SK-N-SH treated with all-trans-retinoic acid at 6 μM for 48 hours (cell line): ENCODE measurements around the gene GLDC.

ENCODE experiments used
- ARNTL ChIP-seq: fragments of 450-650 bp; formaldehyde crosslinking; IDR thresholded peaks from 2 replicates; pipeline ENCODE4 v1.5.0; 2020; ENCODE audit warnings: low read depth, mild to moderate bottlenecking, moderate library complexity, borderline replicate concordance
- ISL1 ChIP-seq: fragments of 250-450 bp; sonication (Bioruptor Pico); IDR thresholded peaks from 2 replicates; pipeline ENCODE4 v2.1.2; 2022; ENCODE audit warnings: mild to moderate bottlenecking, moderate library complexity
- RARB ChIP-seq: fragments of 250-450 bp; sonication (Bioruptor Pico); IDR thresholded peaks from 2 replicates; pipeline ENCODE4 v1.8.0; 2021; ENCODE audit warnings: mild to moderate bottlenecking, moderate library complexity
- SNAI2 ChIP-seq: fragments of 250-450 bp; sonication (Bioruptor Pico); IDR thresholded peaks from 2 replicates; pipeline ENCODE4 v1.5.0; 2020; ENCODE audit warnings: mild to moderate bottlenecking, moderate library complexity
- TCF4 ChIP-seq: fragments of 250-450 bp; sonication (Bioruptor Pico); IDR thresholded peaks from 2 replicates; pipeline ENCODE4 v1.8.0; 2021; ENCODE audit warnings: mild to moderate bottlenecking, moderate library complexity, borderline replicate concordance
- TOX ChIP-seq: fragments of 250-450 bp; sonication (Bioruptor Pico); IDR thresholded peaks from 2 replicates; pipeline ENCODE4 v1.8.0; 2021; ENCODE audit warnings: mild to moderate bottlenecking, moderate library complexity, borderline replicate concordance
- ZC3H10 ChIP-seq: fragments of 250-450 bp; sonication (Bioruptor Pico); IDR thresholded peaks from 2 replicates; pipeline ENCODE4 v1.5.1; 2021; ENCODE audit warnings: mild to moderate bottlenecking, moderate library complexity
- ZFP3 ChIP-seq: fragments of 250-450 bp; sonication (Bioruptor Pico); IDR thresholded peaks from 2 replicates; pipeline ENCODE4 v1.5.0; 2020; ENCODE audit warnings: mild to moderate bottlenecking, moderate library complexity
- ZFP30 ChIP-seq: fragments of 450-650 bp; formaldehyde crosslinking; IDR thresholded peaks from 2 replicates; pipeline ENCODE4 v1.5.0; 2022; ENCODE audit warnings: mild to moderate bottlenecking, moderate library complexity
- ZNF70 ChIP-seq: fragments of 450-650 bp; formaldehyde crosslinking; IDR thresholded peaks from 2 replicates; pipeline ENCODE4 v1.5.0; 2020; ENCODE audit warnings: mild to moderate bottlenecking, moderate library complexity
- TF ChIP-seq, protein P1 (sequence below): fragments of 250-450 bp; sonication (Bioruptor Pico); IDR thresholded peaks from 2 replicates; pipeline ENCODE4 v1.5.1; 2020; ENCODE audit warnings: low read depth, mild to moderate bottlenecking, moderate library complexity

GRCh38 chr9:6665628-6666027 is 20.1 kb upstream of the GLDC start:
- TF ChIP-seq TCF4 (CRISPR knock-in tag) (no peak), ZFP3 (no peak), ZFP30 (no peak), RARB (CRISPR knock-in tag) (no peak), ARNTL (CRISPR knock-in tag) (no peak), ZC3H10 (CRISPR knock-in tag) (no peak), ZNF70 (CRISPR knock-in tag) (no peak), TOX (CRISPR knock-in tag) (no peak), ISL1 (no peak), SNAI2 (no peak)
- TF ChIP-seq, protein P1, sequence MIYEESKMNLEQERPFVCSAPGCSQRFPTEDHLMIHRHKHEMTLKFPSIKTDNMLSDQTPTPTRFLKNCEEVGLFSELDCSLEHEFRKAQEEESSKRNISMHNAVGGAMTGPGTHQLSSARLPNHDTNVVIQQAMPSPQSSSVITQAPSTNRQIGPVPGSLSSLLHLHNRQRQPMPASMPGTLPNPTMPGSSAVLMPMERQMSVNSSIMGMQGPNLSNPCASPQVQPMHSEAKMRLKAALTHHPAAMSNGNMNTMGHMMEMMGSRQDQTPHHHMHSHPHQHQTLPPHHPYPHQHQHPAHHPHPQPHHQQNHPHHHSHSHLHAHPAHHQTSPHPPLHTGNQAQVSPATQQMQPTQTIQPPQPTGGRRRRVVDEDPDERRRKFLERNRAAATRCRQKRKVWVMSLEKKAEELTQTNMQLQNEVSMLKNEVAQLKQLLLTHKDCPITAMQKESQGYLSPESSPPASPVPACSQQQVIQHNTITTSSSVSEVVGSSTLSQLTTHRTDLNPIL (CRISPR knock-in tag), result no peak
